C4-2B (cell line): ENCODE results near the gene PILRB.
"Not testable (repeated sequence)": the region's sequence is repeated elsewhere in the genome, so short reads cannot be mapped to it uniquely, and the experiment has no call there.

Experiments used
- H3K27ac ChIP-seq: fragments of 450-650 bp; 2 replicates; pipeline ENCODE4 v1.5.1; 2017
- ZFX ChIP-seq: fragments of 450-650 bp; IDR thresholded peaks from 2 replicates; pipeline ENCODE4 v1.6.1; 2017
- TF ChIP-seq, protein P1 (sequence below): fragments of 450-650 bp; conservative IDR thresholded peaks from 2 replicates; pipeline ENCODE4 v1.5.1; 2017; ENCODE audit warnings: mild to moderate bottlenecking

Gene PILRB

DNA sequence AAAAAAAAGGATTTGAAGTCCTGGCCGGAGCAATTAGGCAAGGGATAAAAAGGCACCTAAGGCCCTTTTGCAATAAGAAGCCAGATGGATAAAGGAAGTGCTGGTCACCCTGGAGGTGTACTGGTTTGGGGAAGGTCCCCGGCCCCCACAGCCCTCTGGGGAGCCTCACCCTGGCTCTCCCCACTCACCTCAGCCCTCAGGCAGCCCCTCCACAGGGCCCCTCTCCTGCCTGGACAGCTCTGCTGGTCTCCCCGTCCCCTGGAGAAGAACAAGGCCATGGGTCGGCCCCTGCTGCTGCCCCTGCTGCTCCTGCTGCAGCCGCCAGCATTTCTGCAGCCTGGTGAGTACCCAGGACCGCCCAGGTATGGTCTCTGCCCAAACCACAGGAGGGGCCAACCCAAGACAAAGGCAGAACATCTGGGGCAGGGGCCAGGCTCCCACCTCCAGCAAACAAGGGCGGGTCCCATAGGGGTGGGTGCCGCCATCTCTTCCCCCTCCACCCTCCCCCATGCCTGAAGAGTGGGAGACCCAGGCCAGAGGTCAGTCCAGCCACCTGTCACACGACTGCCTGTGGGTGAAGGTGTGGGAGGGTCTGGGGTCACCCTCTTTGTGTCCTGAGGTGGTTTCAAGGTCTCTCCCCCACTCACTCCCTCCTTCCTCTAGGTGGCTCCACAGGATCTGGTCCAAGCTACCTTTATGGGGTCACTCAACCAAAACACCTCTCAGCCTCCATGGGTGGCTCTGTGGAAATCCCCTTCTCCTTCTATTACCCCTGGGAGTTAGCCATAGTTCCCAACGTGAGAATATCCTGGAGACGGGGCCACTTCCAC lies at the start of gene PILRB:
TSS of gene PILRB (plus strand) at position 91 of the 830 bp plus-strand sequence. CDS start at position 277, 186 bp downstream.
- TF ChIP-seq ZFX = no peak
- TF ChIP-seq, protein P1, sequence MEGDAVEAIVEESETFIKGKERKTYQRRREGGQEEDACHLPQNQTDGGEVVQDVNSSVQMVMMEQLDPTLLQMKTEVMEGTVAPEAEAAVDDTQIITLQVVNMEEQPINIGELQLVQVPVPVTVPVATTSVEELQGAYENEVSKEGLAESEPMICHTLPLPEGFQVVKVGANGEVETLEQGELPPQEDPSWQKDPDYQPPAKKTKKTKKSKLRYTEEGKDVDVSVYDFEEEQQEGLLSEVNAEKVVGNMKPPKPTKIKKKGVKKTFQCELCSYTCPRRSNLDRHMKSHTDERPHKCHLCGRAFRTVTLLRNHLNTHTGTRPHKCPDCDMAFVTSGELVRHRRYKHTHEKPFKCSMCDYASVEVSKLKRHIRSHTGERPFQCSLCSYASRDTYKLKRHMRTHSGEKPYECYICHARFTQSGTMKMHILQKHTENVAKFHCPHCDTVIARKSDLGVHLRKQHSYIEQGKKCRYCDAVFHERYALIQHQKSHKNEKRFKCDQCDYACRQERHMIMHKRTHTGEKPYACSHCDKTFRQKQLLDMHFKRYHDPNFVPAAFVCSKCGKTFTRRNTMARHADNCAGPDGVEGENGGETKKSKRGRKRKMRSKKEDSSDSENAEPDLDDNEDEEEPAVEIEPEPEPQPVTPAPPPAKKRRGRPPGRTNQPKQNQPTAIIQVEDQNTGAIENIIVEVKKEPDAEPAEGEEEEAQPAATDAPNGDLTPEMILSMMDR = no peak
- no peak within 1 kb of the TSS for H3K27ac ChIP-seq

DNA sequence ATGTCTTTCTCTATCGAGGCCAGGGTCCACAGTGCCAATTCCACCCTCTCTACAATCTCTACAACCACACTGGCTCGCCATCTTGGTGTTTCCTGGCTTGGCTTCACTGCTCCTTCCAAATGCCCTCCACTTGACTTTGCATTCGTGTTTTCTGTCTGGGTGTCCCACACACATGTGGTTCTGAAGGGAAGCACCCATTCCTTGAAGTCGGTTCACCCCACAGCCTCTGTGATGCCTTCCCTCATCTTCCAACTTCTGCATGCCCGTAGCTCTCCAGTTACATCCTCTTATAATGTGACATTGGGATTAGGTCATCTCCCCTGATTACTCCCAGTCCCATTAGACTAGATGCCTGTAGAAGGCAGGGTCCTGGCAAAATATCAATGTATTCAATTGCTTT lies 39.6 kb upstream of the PILRB start:
- not testable (repeated sequence) for H3K27ac ChIP-seq

DNA sequence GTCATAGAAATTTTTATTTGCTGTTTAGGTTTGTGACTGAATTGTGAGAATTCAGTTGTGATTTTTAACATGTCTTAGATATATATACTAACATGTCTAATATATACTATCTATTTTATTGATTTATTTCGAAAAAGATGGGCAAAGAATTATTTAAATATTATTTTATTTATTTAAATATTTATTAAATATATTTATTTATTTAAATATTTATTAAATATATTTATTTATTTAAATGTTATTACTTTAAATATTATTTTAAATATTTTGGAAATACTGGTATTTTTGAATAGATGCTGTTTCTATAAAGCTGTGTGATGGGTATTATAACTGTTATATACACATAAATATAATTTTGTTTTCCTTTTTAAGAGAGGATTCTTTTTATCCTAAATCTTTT lies 36.3 kb upstream of the PILRB start:
- not testable (repeated sequence) for H3K27ac ChIP-seq

DNA sequence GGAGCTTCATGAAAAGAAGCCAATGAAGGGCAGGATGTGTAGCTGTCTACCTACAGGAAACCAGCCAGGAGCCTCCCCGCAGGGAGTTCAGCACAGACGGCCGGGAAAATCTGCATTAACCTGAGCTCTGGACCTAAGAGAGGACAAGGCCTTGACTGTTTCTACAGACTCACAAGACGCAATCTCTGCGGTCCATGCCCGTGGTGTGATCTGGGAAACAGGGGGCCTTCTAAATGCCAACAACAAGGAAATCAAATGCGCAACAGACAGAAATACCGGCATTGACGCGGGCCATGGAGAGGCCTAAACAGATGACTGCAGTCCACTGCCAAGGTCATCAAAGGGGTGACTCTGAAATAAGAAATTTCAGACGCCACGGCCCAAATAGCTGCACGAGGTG lies 33.7 kb upstream of the PILRB start:
- not testable (repeated sequence) for H3K27ac ChIP-seq

DNA sequence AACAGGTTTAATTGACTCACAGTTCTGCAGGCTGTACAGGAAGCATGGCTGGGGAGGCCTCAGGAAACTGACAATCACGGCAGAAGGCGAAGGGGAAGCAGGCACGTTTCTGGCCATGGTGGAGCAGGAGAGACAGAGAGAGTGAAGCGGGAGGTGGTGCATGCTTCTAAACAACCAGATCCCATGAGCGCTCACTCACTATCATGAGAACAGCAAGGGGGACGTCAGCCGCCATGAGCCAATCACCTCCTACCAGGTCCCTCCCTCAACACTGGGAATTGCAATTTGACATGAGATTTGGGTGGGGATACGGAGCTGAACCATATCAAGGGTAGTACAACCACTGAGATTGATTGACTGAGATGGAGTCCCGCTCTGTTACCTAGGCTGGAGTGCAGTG lies 32.2 kb upstream of the PILRB start:
- H3K27ac ChIP-seq = not testable (repeated sequence)

DNA sequence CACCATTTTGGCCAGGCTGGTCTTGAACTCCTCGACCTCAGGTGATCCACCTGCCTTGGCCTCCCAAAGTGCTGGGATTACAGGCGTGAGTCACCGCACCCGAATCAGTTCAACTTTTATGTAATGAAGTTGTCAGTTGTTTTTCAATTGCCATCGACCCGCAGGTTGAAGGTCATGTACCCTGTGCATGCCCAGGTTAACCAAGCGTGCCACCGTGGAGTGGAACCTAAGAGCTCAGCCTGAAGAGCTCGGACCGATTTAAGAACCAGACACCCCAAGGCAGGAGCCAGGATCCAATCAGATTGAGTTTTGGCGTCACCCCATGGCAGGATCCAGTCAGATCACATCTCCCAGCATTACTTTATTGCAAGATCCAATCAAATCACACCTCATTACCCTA lies 31.0 kb upstream of the PILRB start:
- H3K27ac ChIP-seq = not testable (repeated sequence)

DNA sequence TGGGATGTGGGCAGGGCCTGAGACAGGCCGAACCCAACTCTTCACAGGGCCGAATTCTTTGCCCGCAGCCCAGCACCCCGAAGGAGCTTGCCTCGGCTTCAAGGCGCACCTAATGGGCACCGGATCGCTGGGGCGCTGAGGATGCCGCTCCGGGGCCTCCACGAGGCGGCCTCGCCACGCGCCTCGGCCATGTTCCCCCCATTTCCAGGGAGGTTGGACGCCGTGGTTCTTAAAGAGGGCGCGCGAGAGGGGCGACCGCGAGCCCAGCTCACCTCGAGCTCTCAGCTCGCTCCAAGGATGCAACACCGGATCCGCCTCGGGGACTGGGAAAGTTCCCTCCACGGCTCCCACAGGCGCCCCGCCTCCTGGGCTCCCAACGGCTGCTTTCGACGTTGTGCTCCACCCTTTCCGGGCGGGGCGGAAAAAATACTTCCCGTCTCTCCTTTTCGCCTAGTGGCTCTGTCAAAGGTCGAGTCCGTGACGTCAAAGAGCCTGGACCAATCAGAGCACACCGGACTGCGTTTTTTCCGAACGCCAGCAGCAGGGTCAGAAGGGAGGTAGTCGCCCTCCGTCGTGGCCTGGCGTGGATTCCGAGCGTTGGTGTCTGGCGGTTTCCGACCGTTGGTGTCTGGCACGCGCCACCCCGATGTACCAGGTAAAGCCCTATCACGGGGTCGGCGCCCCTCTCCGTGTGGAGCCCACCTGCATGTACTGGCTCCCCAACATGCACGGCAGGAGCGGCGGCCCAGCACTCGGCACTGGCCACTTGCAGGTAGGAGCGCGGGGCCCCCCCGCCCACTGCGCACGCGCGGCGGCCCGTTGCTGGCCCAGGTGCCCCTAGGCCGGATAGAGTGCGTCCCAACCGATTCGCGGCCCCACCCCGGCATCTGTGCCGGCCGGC lies 22.1 kb upstream of the PILRB start:
- H3K27ac ChIP-seq = peak overlapping the region; percentile 94
- peak; percentile 91 for TF ChIP-seq ZFX

DNA sequence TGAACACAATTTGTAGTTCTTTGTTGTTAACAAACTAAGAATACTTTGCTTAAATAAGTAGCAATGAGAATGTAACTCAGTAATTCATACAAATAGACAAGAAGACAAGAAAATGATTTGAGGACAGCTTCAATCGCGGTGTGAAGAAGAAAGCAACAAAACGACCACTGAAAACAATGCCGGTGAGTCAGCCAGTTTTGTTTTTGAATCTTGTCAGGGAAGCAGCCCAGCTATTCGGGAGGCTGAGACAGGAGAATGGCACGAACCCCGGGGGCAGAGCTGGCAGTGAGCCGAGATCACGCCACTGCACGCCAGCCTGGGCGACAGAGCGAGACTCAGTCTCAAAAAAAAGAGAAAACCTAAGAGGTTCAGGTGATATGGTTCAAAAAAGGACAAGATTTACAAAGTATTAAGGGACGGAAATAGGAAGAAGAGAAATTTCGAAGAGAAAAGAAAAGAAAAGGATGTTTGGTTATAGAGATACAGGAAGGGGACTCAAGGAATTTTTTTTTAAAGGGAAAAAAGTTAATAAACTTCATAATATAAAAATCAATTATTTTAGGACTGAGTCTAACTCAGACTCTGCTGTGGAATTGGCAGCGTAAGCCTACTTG lies 19.7 kb upstream of the PILRB start:
- not testable (repeated sequence) for H3K27ac ChIP-seq

DNA sequence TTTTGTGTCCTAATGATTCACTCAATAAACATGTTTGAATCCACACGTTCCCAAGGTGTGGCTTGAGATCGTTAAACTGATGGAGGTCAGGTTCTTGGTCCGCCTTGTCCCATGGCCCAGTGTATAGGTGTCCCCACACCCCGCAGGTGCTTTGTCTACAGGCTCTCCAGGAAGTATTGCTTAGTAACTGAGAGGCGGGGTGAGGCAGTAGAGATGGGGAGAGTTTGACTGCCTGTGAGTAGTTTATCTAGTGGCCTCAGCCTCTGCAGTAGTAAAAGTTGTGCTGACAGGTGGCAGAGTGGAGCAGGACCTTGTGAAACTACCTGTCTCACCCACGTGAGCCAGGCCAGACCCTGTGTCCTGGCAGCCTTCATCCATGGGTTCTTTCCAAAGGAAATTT lies 16.6 kb upstream of the PILRB start:
- not testable (repeated sequence) for H3K27ac ChIP-seq

DNA sequence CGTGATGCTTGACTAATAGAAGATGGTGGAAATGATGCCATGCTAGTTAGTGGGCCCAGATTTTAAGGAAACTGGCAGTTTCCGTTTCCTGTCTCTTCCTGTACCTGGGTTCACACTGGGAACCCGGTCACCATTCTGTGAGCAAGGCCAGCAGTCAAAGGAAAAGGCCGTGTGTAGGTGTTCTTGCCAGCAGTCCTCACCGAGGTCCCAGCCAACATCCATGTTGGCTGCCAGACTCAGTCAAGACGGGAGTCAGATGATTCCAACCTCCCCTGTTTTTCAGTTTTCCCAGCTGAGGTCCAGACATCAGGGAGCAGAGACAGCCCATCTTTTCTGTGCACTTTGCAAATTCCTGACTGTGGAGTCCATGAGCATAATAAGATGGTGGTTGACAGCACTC lies 15.2 kb upstream of the PILRB start:
- TF ChIP-seq ZFX = no peak
- TF ChIP-seq, protein P1 = no peak
- no peak overlapping the region for H3K27ac ChIP-seq

DNA sequence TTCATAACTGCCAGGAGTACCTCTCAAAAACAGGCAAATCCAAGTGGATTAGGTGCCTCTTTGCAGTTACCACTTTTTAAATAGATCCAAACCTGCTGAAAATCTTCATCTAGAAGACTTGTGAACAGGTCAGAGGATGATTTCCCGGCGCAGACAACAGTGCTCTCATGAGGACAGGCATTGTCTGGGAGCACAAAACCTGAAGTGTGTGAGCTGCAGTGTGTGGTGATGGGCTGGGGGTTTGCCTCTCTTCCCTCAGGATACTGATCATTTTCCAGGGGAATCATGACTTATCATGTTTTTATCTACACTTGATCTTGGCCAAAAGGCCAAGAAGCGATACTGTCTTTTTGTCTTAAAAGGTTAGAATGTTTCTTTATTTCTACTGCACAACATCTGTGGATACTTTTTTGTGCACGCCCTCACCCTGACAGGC lies 13.8 kb upstream of the PILRB start:
- not testable (repeated sequence) for H3K27ac ChIP-seq

DNA sequence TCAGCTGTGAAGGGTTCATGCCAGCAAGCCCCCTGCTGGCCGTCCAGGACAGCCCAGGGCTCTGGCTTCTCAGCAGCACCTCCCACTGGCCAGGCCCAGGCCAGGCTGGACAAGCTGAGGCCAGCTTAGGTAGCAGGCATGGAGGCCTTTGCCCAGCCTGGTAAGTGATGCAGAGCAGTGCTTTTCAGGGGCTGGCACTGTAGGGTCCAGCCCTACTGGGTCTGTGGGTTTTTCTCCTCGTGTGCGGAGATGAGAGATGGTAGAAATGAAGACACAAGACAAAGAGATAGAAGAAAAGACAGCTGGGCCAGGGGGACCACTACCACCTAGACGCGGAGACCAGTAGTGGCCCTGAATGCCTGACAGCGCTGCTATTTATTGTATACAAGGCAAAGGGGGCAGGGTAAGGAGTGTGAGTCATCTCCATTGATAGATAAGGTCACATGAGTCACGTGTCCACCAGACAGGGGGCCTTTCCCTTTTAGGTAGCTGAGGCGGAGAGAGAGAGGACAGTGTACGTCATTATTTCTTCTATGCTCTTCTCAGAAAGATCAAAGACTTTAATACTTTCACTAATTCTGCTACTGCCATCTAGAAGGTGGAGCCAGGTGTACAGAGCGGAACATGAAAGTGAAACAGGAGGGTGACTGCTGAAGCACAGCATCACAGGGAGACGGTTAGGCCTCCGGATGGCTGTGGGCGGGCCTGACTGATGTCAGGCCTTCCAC lies 13.2 kb upstream of the PILRB start:
- TF ChIP-seq, protein P1 = peak; percentile 87
- H3K27ac ChIP-seq = not testable (repeated sequence)
